ENCODE measurements around the gene CYP8B1. TPM values are rescaled to one million over a fixed set of nuclear protein-coding genes. Genes with fewer than 3 reads are reported as not detected.
A peak's percentile ranks its signal among the peaks of the same experiment; 100 is the strongest.

The CYP8B1 gene
- total and polyA plus RNA-seq, 9 of the 15 experiments (the other 6 are each of a cell fraction or from before 2014, with no cell fraction given): 0.04 TPM; not detected in 8

DNA sequence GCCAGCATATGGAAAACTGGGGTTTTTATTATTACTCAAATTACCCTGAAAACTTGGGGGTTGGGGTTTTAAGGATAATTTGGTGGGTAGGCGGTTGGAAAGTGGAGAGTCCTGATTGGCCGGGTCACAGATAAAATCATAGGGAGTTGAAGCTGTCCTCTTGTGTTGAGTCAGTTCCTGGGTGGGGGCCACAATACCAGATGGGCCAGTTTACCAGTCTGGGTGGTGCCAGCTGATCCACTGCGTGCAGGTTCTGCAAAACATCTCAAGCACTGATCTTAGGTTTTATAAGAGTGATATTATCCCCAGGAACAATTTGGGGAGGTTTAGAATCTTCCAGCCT, 25.4 kb upstream of the CYP8B1 start:
- no peak overlapping the region for H3K4me2 ChIP-seq (ENCODE audit: insufficient read depth, low read length)
- no peaks in the 10 kb centered on the region for H3K9me1 ChIP-seq (ENCODE audit: control insufficient read depth, insufficient read depth, low read length)
- no peak overlapping the region for H3K9ac ChIP-seq (ENCODE audit: insufficient read depth in 1 of 2, low read depth in 2 of 2, low read length in 2 of 2)
- in situ Hi-C loops (cut with MboI) (no loop called here), intact Hi-C loops (cut with micrococcal nuclease) (no loop called here)
- H3K4me1 ChIP-seq (replicated peaks in 1 of 2; ENCODE audit: control insufficient read depth in 2 of 2, insufficient read depth in 2 of 2, low read length in 2 of 2): peaks cover 0 to 4% of the 10 kb centered on the region in 2 experiments; a peak in 2 of 5 replicates
- H3K4me3 ChIP-seq: no peak overlapping the region
- peaks cover 10% of the 10 kb centered on the region in 2 experiments for H3K27me3 ChIP-seq (ENCODE audit: control insufficient read depth in 2 of 2, insufficient read depth in 2 of 2, low read length in 2 of 2)
- H3K79me2 ChIP-seq (ENCODE audit: control insufficient read depth, insufficient read depth, low read length): no peaks in the 10 kb centered on the region
- BruUV-seq (replicated peaks): no TSS peak
- TF ChIP-seq SAP30 (IDR thresholded peaks at IDR 0.05; ENCODE audit: borderline replicate concordance, insufficient read depth, low read depth, low read length, poor library complexity, severe bottlenecking) (no peak), ZNF589 (CRISPR knock-in tag; IDR thresholded peaks at IDR 0.05; ENCODE audit: low read depth) (0 out of 2 replicates have a peak, but pooled peaks have one; percentile 20), FOSL1 (tag; conservative IDR thresholded peaks at IDR 0.05) (peak; percentile 62)
- TF ChIP-seq, protein P1, sequence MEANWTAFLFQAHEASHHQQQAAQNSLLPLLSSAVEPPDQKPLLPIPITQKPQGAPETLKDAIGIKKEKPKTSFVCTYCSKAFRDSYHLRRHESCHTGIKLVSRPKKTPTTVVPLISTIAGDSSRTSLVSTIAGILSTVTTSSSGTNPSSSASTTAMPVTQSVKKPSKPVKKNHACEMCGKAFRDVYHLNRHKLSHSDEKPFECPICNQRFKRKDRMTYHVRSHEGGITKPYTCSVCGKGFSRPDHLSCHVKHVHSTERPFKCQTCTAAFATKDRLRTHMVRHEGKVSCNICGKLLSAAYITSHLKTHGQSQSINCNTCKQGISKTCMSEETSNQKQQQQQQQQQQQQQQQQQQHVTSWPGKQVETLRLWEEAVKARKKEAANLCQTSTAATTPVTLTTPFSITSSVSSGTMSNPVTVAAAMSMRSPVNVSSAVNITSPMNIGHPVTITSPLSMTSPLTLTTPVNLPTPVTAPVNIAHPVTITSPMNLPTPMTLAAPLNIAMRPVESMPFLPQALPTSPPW (CRISPR knock-in tag; IDR thresholded peaks at IDR 0.05): peak; percentile 58
- H3K27ac ChIP-seq (ENCODE audit: extremely low read depth, low read depth, low read length): no peak overlapping the region
- DNase-seq (ENCODE audit: extremely low read depth in 1 of 4, low spot score in 3 of 4): no peak
- POLR2A ChIA-PET: no interaction called here
- no peaks in the 10 kb centered on the region for H3K36me3 ChIP-seq (ENCODE audit: control insufficient read depth, insufficient read depth, low read length)
- CTCF ChIA-PET (ENCODE audit: low intra/inter-chr PET ratio): no interaction called here
- no peaks in the 10 kb centered on the region for H4K20me1 ChIP-seq (replicated peaks; ENCODE audit: control insufficient read depth, insufficient read depth, low read length)
- no peak for FAIRE-seq
- 0% methylated on average over 3 of the region's 3 CpGs for WGBS (ENCODE audit: insufficient coverage, low coverage, missing lambda C conversion rate)
- no peaks in the 10 kb centered on the region for H3K9me3 ChIP-seq (replicated peaks; ENCODE audit: control insufficient read depth, insufficient read depth, low read depth, low read length)
- no peak for ATAC-seq
- H2AFZ ChIP-seq (ENCODE audit: low read depth, low read length): no peak overlapping the region

All from K562 (cell line).